Measurements from ENCODE around the gene SCG2. TPM values are rescaled to one million over a fixed set of nuclear protein-coding genes. Genes with fewer than 3 reads are reported as not detected.
"Not testable (repeated sequence)": the region's sequence is repeated elsewhere in the genome, so short reads cannot be mapped to it uniquely, and the experiment has no call there.

The SCG2 gene
- total RNA-seq, 1 donor from 2014 or later = 5.6 TPM

GRCh38 chr2:223594259-223594658, 7.9 kb downstream of the SCG2 start:
- no peak overlapping the region for H3K9ac ChIP-seq (ENCODE audit: low read length)
- no peaks in the 10 kb centered on the region for H3K36me3 ChIP-seq (ENCODE audit: insufficient read depth, low read length)
- H3K27ac ChIP-seq (ENCODE audit: low read depth, low read length) = no peak overlapping the region
- no peak overlapping the region for H3K4me3 Mint-ChIP-seq (ENCODE audit: unreplicated experiment)
- no peaks in the 10 kb centered on the region for H3K9me3 ChIP-seq (ENCODE audit: insufficient read depth, low read depth, low read length)
- no peak for FAIRE-seq
- H3K4me1 ChIP-seq (ENCODE audit: insufficient read depth, low read length) = peaks cover 24% of the 10 kb centered on the region
- H3K27me3 ChIP-seq (ENCODE audit: insufficient read depth, low read length) = no peaks in the 10 kb centered on the region
- no peak overlapping the region for H3K27ac Mint-ChIP-seq (ENCODE audit: unreplicated experiment)
- H2AFZ ChIP-seq (ENCODE audit: low read depth, low read length) = no peak overlapping the region
- no peaks in the 10 kb centered on the region for H4K20me1 ChIP-seq (ENCODE audit: insufficient read depth, low read length)
- no peaks in the 10 kb centered on the region for H3K27me3 Mint-ChIP-seq (ENCODE audit: low read depth, unreplicated experiment)
- no peak overlapping the region for H3K4me3 ChIP-seq (ENCODE audit: insufficient read depth, low read depth, low read length)
- no peak for DNase-seq (ENCODE audit: low read depth)
- no peak for TF ChIP-seq EZH2 (IDR thresholded peaks at IDR 0.05; ENCODE audit: insufficient read depth, low read length)
- TF ChIP-seq CTCF (IDR thresholded peaks at IDR 0.05; ENCODE audit: insufficient read depth, low read depth, low read length) = no peak
- H3K36me3 Mint-ChIP-seq (ENCODE audit: low read depth, unreplicated experiment) = no peaks in the 10 kb centered on the region
- H3K79me2 ChIP-seq (ENCODE audit: insufficient read depth, low read length) = no peaks in the 10 kb centered on the region
- peaks cover 16% of the 10 kb centered on the region for H3K4me1 Mint-ChIP-seq (ENCODE audit: low read depth, unreplicated experiment)
- H3K9me3 Mint-ChIP-seq (ENCODE audit: unreplicated experiment) = peaks cover 2% of the 10 kb centered on the region
- no peak overlapping the region for H3K4me2 ChIP-seq (ENCODE audit: low read length)

- not testable (repeated sequence) for H3K36me3 Mint-ChIP-seq (ENCODE audit: low read depth, unreplicated experiment); H3K4me1 Mint-ChIP-seq (ENCODE audit: low read depth, unreplicated experiment); H3K4me3 ChIP-seq (ENCODE audit: insufficient read depth, low read depth, low read length); H3K9ac ChIP-seq (ENCODE audit: low read length); H3K36me3 ChIP-seq (ENCODE audit: insufficient read depth, low read length); H2AFZ ChIP-seq (ENCODE audit: low read depth, low read length); H4K20me1 ChIP-seq (ENCODE audit: insufficient read depth, low read length); H3K27ac ChIP-seq (ENCODE audit: low read depth, low read length); H3K27me3 ChIP-seq (ENCODE audit: insufficient read depth, low read length); H3K9me3 ChIP-seq (ENCODE audit: insufficient read depth, low read depth, low read length); H3K79me2 ChIP-seq (ENCODE audit: insufficient read depth, low read length); H3K4me2 ChIP-seq (ENCODE audit: low read length); H3K9me3 Mint-ChIP-seq (ENCODE audit: unreplicated experiment); H3K27ac Mint-ChIP-seq (ENCODE audit: unreplicated experiment); FAIRE-seq; DNase-seq (ENCODE audit: low read depth); H3K27me3 Mint-ChIP-seq (ENCODE audit: low read depth, unreplicated experiment); H3K4me3 Mint-ChIP-seq (ENCODE audit: unreplicated experiment)
- peaks cover 15% of the 10 kb centered on the region for H3K4me1 ChIP-seq (ENCODE audit: insufficient read depth, low read length)
Measured at GRCh38 chr2:223592689-223593088, 9.5 kb downstream of the SCG2 start.

- Mint-ChIP-seq H3K27me3 (ENCODE audit: low read depth, unreplicated experiment) (no peaks in the 10 kb centered on the region), H3K27ac (ENCODE audit: unreplicated experiment) (no peak overlapping the region), H3K4me3 (ENCODE audit: unreplicated experiment) (no peak overlapping the region), H3K9me3 (ENCODE audit: unreplicated experiment) (peaks cover 2% of the 10 kb centered on the region), H3K4me1 (ENCODE audit: low read depth, unreplicated experiment) (peaks cover 1% of the 10 kb centered on the region), H3K36me3 (ENCODE audit: low read depth, unreplicated experiment) (no peaks in the 10 kb centered on the region)
- DNase-seq (ENCODE audit: low read depth) (peak; percentile 38), FAIRE-seq (no peak)
- Histone ChIP-seq H3K9me3 (ENCODE audit: insufficient read depth, low read depth, low read length) (no peaks in the 10 kb centered on the region), H3K4me1 (ENCODE audit: insufficient read depth, low read length) (peaks cover 15% of the 10 kb centered on the region), H3K36me3 (ENCODE audit: insufficient read depth, low read length) (no peaks in the 10 kb centered on the region), H3K79me2 (ENCODE audit: insufficient read depth, low read length) (no peaks in the 10 kb centered on the region), H2AFZ (ENCODE audit: low read depth, low read length) (no peak overlapping the region), H3K4me3 (ENCODE audit: insufficient read depth, low read depth, low read length) (peak overlapping the region; percentile 3), H4K20me1 (ENCODE audit: insufficient read depth, low read length) (no peaks in the 10 kb centered on the region), H3K27ac (ENCODE audit: low read depth, low read length) (peak overlapping the region; percentile 20), H3K9ac (ENCODE audit: low read length) (no peak overlapping the region), H3K27me3 (ENCODE audit: insufficient read depth, low read length) (no peaks in the 10 kb centered on the region), H3K4me2 (ENCODE audit: low read length) (peak overlapping the region; percentile 49)
- no peak for TF ChIP-seq CTCF (IDR thresholded peaks at IDR 0.05; ENCODE audit: insufficient read depth, low read depth, low read length)
- TF ChIP-seq EZH2 (IDR thresholded peaks at IDR 0.05; ENCODE audit: insufficient read depth, low read length) = no peak
Measured at GRCh38 chr2:223591596-223591995, 10.6 kb downstream of the SCG2 start.
